ENCODE measurements around the gene GSDMA.

The GSDMA gene

DNA sequence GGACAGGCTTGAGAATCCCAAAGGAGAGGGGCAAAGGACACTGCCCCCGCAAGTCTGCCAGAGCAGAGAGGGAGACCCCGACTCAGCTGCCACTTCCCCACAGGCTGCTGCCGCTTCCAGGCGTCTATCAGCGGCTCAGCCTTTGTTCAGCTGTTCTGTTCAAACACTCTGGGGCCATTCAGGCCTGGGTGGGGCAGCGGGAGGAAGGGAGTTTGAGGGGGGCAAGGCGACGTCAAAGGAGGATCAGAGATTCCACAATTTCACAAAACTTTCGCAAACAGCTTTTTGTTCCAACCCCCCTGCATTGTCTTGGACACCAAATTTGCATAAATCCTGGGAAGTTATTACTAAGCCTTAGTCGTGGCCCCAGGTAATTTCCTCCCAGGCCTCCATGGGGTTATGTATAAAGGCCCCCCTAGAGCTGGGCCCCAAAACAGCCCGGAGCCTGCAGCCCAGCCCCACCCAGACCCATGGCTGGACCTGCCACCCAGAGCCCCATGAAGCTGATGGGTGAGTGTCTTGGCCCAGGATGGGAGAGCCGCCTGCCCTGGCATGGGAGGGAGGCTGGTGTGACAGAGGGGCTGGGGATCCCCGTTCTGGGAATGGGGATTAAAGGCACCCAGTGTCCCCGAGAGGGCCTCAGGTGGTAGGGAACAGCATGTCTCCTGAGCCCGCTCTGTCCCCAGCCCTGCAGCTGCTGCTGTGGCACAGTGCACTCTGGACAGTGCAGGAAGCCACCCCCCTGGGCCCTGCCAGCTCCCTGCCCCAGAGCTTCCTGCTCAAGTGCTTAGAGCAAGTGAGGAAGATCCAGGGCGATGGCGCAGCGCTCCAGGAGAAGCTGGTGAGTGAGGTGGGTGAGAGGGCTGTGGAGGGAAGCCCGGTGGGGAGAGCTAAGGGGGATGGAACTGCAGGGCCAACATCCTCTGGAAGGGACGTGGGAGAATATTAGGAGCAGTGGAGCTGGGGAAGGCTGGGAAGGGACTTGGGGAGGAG is 52.5 kb downstream of the GSDMA start, which contains the start of gene CSF3:
Gene CSF3 (plus strand): TSS at position 436 of the 993 bp plus-strand sequence. CDS start 35 bp downstream, at position 471.
- no peak for DNase-seq (ENCODE audit: low spot score)
- TF ChIP-seq, protein P1, sequence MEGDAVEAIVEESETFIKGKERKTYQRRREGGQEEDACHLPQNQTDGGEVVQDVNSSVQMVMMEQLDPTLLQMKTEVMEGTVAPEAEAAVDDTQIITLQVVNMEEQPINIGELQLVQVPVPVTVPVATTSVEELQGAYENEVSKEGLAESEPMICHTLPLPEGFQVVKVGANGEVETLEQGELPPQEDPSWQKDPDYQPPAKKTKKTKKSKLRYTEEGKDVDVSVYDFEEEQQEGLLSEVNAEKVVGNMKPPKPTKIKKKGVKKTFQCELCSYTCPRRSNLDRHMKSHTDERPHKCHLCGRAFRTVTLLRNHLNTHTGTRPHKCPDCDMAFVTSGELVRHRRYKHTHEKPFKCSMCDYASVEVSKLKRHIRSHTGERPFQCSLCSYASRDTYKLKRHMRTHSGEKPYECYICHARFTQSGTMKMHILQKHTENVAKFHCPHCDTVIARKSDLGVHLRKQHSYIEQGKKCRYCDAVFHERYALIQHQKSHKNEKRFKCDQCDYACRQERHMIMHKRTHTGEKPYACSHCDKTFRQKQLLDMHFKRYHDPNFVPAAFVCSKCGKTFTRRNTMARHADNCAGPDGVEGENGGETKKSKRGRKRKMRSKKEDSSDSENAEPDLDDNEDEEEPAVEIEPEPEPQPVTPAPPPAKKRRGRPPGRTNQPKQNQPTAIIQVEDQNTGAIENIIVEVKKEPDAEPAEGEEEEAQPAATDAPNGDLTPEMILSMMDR (IDR thresholded peaks at IDR 0.05; ENCODE audit: extremely low read depth, missing control alignments) = no peak

DNA sequence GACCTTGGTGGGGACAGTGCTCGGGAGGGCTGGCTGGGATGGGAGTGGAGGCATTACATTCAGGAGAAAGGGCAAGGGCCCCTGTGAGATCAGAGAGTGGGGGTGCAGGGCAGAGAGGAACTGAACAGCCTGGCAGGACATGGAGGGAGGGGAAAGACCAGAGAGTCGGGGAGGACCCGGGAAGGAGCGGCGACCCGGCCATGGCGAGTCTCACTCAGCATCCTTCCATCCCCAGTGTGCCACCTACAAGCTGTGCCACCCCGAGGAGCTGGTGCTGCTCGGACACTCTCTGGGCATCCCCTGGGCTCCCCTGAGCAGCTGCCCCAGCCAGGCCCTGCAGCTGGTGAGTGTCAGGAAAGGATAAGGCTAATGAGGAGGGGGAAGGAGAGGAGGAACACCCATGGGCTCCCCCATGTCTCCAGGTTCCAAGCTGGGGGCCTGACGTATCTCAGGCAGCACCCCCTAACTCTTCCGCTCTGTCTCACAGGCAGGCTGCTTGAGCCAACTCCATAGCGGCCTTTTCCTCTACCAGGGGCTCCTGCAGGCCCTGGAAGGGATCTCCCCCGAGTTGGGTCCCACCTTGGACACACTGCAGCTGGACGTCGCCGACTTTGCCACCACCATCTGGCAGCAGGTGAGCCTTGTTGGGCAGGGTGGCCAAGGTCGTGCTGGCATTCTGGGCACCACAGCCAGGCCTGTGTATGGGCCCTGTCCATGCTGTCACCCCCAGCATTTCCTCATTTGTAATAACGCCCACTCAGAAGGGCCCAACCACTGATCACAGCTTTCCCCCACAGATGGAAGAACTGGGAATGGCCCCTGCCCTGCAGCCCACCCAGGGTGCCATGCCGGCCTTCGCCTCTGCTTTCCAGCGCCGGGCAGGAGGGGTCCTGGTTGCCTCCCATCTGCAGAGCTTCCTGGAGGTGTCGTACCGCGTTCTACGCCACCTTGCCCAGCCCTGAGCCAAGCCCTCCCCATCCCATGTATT is 53.5 kb downstream of the GSDMA start:
- TF ChIP-seq, protein P1 (IDR thresholded peaks at IDR 0.05; ENCODE audit: extremely low read depth, missing control alignments) = no peak
- no peak for DNase-seq (ENCODE audit: low spot score)

DNA sequence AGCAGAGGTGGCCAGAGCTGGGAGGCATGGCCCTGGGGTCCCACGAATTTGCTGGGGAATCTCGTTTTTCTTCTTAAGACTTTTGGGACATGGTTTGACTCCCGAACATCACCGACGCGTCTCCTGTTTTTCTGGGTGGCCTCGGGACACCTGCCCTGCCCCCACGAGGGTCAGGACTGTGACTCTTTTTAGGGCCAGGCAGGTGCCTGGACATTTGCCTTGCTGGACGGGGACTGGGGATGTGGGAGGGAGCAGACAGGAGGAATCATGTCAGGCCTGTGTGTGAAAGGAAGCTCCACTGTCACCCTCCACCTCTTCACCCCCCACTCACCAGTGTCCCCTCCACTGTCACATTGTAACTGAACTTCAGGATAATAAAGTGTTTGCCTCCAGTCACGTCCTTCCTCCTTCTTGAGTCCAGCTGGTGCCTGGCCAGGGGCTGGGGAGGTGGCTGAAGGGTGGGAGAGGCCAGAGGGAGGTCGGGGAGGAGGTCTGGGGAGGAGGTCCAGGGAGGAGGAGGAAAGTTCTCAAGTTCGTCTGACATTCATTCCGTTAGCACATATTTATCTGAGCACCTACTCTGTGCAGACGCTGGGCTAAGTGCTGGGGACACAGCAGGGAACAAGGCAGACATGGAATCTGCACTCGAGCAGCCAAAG is 54.7 kb downstream of the GSDMA start:
- DNase-seq (ENCODE audit: low spot score) = no peak
- TF ChIP-seq, protein P1 (IDR thresholded peaks at IDR 0.05; ENCODE audit: extremely low read depth, missing control alignments) = no peak

DNA sequence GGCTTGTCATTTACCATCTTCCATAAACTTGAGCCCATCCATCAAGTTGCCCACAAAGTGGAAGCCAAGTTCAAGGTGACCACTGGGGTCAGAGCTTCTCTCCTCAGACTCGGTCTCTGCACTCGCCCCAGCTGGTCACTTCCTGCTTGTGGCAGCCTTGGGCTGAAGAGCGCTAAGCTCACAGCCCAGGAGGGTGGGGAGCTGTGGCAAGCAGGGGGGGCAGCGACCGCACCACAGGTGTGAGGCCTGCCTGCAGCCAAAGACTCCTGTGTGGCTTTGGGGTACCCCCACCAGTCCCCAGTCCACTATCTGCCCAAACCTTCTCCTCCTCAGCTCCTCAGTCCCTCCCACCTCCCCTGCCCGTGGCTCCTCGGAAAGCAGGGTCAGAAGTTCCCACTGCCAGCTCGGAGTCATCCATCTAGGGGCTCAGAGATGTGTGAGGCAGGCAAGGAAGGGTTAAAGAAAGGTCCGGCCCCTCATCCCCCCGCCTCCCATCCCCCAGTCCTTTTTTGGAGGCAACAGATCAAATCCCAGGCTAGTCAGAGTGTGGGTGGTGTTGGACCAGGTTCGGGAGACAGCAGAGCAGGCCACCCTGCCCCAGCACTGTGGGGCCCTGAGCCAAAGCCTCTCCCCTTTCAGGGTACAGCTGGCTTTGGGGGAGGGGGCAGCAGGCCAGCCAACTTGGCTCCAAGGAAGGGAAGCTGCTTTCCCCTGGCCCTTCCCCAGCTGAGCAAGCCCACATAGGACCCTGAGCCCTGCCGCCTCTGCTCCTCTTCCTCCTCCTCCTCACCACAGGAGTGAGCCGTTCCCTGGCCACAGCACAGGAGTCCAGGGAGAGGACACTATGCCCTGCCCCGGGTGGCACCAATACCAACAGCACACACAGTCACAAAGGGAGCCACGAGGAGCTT is 55.7 kb downstream of the GSDMA start:
- no peak for DNase-seq (ENCODE audit: low spot score)
- TF ChIP-seq, protein P1 (IDR thresholded peaks at IDR 0.05; ENCODE audit: extremely low read depth, missing control alignments) = no peak

DNA sequence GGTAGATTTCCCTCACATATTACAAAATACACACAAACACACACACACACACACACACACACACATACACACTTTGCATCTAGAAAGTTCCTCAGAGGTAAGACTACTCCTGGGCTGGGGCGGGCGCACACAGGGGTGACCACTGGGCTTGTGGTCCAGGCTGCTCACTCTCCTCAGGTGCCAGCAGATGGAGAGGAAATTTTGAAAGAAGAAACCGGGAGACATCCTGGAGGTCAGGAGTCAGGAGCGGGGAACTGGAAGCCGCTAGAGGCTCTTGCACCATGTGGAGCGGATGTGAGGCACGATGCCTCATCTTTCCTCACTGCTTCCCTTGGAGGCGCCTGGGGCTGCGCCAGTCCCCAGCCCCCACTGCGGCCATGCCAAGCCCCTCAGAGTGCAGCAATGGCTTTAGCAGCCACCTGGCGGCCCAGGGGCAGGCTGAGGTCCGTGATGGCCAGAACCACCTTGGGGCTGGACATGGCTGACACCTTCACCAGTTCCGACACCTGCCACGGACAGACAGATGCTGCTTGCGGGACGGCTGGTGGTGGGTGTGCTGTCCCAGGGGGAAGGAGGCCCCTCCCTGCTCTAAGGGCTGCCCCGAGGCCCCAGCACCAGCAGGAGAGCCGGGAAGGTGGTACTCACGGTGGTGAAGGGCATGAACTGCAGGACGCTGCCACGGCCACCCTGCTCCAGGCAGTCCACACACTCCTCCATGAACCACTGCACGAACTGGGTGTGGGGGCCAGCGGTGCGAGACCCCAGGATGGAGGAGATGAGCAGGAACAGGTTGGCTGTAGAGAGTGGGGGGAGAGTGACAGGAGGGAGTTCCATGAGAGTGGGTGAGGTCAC is 56.6 kb downstream of the GSDMA start:
- TF ChIP-seq, protein P1 (IDR thresholded peaks at IDR 0.05; ENCODE audit: extremely low read depth, missing control alignments) = no peak
- no peak for DNase-seq (ENCODE audit: low spot score)
